ENCODE data around the gene ACP3.
A peak's percentile ranks its signal among the peaks of the same experiment; 100 is the strongest.

The ACP3 gene

DNA sequence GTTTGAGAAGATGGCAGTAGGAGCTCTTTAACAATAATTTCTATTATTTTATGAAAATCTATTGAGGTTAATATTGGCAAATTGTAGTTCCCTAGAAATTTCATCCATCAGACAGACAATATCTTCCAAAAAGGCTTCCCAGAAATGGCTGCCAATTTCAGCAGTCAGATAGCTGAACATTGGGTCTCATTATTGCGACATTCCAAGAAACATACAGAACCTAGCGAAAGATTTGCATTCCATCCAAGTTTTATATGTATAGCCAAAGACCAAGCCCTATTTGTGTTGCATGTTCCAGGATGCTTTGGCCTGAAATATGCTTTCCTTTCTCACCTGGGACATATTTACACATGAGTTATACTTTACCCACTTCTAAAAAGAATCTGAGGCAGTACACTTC, 24.5 kb downstream of the ACP3 start:
- Mint-ChIP-seq H3K9me3 (no peaks in the 10 kb centered on the region), H3K27ac (no peak overlapping the region), H3K36me3 (ENCODE audit: low read depth) (no peaks in the 10 kb centered on the region), H3K4me3 (no peak overlapping the region), H3K4me1 (ENCODE audit: low read depth) (no peaks in the 10 kb centered on the region), H3K27me3 (ENCODE audit: low read depth) (peaks cover 19% of the 10 kb centered on the region)
- no peak for DNase-seq (ENCODE audit: low spot score)

- no peak for DNase-seq (ENCODE audit: low spot score)
- H3K4me1 Mint-ChIP-seq (ENCODE audit: low read depth) = no peaks in the 10 kb centered on the region
- no peak overlapping the region for H3K4me3 Mint-ChIP-seq
- no peaks in the 10 kb centered on the region for H3K9me3 Mint-ChIP-seq
- H3K27ac Mint-ChIP-seq = no peak overlapping the region
- H3K36me3 Mint-ChIP-seq (ENCODE audit: low read depth) = no peaks in the 10 kb centered on the region
- H3K27me3 Mint-ChIP-seq (ENCODE audit: low read depth) = peaks cover 19% of the 10 kb centered on the region
Observed at GRCh38 chr3:132342183-132342582, 25.0 kb downstream of the ACP3 start.

- DNase-seq (ENCODE audit: low spot score) = no peak
- H3K36me3 Mint-ChIP-seq (ENCODE audit: low read depth) = no peaks in the 10 kb centered on the region
- H3K4me3 Mint-ChIP-seq = no peak overlapping the region
- peaks cover 14% of the 10 kb centered on the region for H3K27me3 Mint-ChIP-seq (ENCODE audit: low read depth)
- no peak overlapping the region for H3K27ac Mint-ChIP-seq
- H3K9me3 Mint-ChIP-seq = no peaks in the 10 kb centered on the region
- no peaks in the 10 kb centered on the region for H3K4me1 Mint-ChIP-seq (ENCODE audit: low read depth)
Observed at GRCh38 chr3:132342610-132343009, 25.4 kb downstream of the ACP3 start.

DNA sequence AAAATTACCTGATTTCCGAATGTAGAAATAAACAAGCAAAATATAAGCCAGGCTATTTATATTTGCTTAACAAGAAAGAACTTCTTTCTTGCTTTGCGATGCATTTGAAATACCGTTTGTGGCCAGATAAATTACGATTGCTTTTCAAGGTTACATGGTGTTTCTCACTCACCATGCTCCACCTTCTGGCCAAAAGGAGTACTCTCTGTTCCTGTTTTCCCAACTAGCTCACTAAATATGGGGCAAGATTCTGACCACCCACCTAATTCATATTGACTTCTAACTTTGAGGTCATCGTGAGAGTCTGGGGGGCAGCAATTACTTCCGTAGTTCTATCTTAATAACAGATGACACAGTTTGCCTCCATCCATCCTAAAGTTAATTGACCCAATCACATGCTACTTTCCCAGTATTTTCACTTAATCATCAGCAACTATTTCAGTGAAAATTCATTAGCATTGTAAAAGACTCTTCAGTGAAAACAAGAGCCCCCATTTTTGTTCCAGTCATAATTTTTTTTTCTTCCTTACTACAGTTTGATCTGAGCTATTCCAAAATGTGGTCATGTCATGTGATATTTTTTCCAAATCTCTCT, 25.9 kb downstream of the ACP3 start:
- H3K27ac Mint-ChIP-seq = no peak overlapping the region
- H3K36me3 Mint-ChIP-seq (ENCODE audit: low read depth) = no peaks in the 10 kb centered on the region
- no peaks in the 10 kb centered on the region for H3K4me1 Mint-ChIP-seq (ENCODE audit: low read depth)
- no peaks in the 10 kb centered on the region for H3K9me3 Mint-ChIP-seq
- DNase-seq (ENCODE audit: low spot score) = no peak
- peaks cover 13% of the 10 kb centered on the region for H3K27me3 Mint-ChIP-seq (ENCODE audit: low read depth)
- no peak overlapping the region for H3K4me3 Mint-ChIP-seq

DNA sequence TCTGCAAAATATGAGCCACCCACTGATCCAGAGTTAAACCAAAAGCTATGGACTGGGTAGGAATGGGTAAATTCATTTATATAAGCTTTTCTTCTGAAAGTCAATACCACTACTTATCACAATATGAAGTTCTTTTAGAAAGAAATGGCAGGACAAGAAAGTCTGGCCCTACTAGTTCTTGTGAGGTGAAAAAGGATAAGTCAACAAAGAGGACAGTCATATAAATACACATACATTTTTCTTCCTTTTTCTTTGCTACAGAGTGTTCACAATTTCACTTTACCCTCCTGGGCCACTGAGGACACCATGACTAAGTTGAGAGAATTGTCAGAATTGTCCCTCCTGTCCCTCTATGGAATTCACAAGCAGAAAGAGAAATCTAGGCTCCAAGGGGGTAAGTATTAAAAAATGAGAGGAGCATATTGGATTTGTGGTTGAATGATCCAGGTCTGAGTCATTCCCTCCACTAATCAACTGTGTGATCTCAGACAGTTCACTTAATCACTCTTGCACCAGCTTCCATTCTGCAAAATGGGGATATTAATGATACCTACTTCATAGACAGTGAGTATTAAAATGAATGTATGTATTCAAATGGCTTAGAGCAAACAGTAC, 27.6 kb downstream of the ACP3 start:
- H3K36me3 Mint-ChIP-seq (ENCODE audit: low read depth) = no peaks in the 10 kb centered on the region
- H3K4me3 Mint-ChIP-seq = no peak overlapping the region
- no peak for DNase-seq (ENCODE audit: low spot score)

DNA sequence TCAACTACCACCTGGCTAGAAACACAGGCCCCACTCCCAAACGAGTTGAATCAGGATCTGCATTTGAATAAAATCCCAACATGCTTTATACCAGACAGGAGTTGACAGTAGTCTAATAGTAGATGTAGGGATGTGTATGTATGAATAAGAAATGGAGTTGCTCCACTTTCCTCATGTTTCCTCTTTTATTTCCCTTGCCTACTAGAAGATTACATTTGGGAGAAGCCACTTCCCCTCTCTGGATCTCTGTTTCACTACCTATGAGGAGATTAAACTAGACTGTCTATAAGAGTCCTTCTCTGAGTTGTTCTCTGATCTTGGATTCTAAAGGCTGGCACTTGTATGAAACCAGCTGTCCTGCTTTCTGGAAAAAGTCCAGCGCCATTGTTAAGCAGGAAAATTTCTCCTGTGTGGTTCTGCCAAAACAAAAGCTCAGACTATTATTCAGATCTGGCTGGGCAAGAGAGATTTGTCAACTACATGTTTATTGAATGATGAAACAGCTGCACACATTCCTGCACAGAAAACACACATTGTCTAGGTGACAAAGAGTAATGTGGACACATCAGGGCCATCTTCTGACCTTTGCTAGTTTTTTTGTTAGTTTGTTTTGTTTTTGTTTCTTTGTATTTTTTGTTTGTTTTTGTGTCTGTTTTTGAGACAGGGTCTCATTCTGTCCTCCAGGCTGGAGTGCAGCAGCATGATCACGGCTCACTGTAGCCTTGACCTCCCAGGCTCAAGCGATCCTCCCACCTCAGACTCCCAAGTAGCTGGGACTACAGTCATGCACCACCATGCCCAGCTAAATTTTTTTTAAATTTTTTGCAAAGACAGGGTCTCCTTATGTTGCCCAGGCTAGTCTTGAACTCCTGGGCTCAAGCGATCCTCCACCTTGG, 29.9 kb downstream of the ACP3 start:
- no peak for DNase-seq (ENCODE audit: low spot score)

More for the DNA sequence above, 27.6 kb downstream of the ACP3 start:
- H3K9me3 Mint-ChIP-seq = no peaks in the 10 kb centered on the region
- peaks cover 5% of the 10 kb centered on the region for H3K27me3 Mint-ChIP-seq (ENCODE audit: low read depth)
- H3K27ac Mint-ChIP-seq = no peak overlapping the region
- H3K4me1 Mint-ChIP-seq (ENCODE audit: low read depth) = no peaks in the 10 kb centered on the region

DNA sequence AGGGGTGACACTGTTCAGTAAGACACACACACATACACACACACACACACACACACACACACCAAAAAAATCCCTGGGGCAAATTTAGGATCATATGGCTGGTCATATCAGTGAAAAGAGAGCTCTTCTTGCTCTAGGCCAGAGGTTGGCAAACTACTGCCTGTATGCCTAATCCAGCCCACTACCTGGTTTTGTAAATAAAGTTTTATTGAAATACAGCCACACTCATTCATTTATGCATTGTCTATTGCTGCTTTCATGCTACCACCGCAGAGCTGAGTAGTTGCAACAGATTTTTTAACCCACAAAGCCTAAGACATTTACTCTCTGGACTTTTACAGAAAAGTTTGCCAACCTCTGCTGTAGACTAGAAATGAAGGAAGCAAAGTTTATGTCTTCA, 30.6 kb downstream of the ACP3 start:
- H3K27ac Mint-ChIP-seq = no peak overlapping the region
- no peaks in the 10 kb centered on the region for H3K36me3 Mint-ChIP-seq (ENCODE audit: low read depth)
- H3K9me3 Mint-ChIP-seq = no peaks in the 10 kb centered on the region
- peaks cover 2% of the 10 kb centered on the region for H3K4me1 Mint-ChIP-seq (ENCODE audit: low read depth)
- peaks cover 7% of the 10 kb centered on the region for H3K27me3 Mint-ChIP-seq (ENCODE audit: low read depth)
- H3K4me3 Mint-ChIP-seq = no peak overlapping the region
- no peak for DNase-seq (ENCODE audit: low spot score)

More for the DNA sequence above, 29.9 kb downstream of the ACP3 start:
- H3K27me3 Mint-ChIP-seq (ENCODE audit: low read depth) = peaks cover 7% of the 10 kb centered on the region
- no peaks in the 10 kb centered on the region for H3K9me3 Mint-ChIP-seq
- H3K4me3 Mint-ChIP-seq = no peak overlapping the region
- no peak overlapping the region for H3K27ac Mint-ChIP-seq
- no peaks in the 10 kb centered on the region for H3K4me1 Mint-ChIP-seq (ENCODE audit: low read depth)
- no peaks in the 10 kb centered on the region for H3K36me3 Mint-ChIP-seq (ENCODE audit: low read depth)

DNA sequence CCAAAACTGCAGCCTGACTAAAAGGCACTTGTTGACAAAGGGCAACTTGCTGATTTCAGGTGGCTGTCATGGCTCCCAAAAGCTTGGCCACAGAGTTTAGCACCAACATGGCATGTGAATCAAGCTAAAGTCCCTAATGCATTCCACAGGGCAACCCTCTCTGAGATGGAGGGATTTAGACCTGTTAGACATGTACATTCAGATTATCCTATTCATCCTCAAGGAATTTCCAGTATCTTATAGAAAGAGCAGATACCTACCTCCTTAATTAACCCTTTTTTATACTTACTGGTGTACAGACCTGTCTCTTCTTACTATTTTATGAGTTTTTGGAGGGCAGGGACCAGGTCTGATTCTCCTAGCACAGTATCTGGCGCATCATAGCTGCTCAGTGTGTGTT, 31.3 kb downstream of the ACP3 start:
- Mint-ChIP-seq H3K4me3 (no peak overlapping the region), H3K27me3 (ENCODE audit: low read depth) (peaks cover 6% of the 10 kb centered on the region), H3K36me3 (ENCODE audit: low read depth) (no peaks in the 10 kb centered on the region), H3K4me1 (ENCODE audit: low read depth) (peaks cover 2% of the 10 kb centered on the region), H3K27ac (no peak overlapping the region), H3K9me3 (no peaks in the 10 kb centered on the region)
- DNase-seq (ENCODE audit: low spot score) = no peak

GRCh38 chr3:132350814-132351213, 33.6 kb downstream of the ACP3 start:
- no peaks in the 10 kb centered on the region for H3K9me3 Mint-ChIP-seq
- H3K36me3 Mint-ChIP-seq (ENCODE audit: low read depth) = no peaks in the 10 kb centered on the region

DNA sequence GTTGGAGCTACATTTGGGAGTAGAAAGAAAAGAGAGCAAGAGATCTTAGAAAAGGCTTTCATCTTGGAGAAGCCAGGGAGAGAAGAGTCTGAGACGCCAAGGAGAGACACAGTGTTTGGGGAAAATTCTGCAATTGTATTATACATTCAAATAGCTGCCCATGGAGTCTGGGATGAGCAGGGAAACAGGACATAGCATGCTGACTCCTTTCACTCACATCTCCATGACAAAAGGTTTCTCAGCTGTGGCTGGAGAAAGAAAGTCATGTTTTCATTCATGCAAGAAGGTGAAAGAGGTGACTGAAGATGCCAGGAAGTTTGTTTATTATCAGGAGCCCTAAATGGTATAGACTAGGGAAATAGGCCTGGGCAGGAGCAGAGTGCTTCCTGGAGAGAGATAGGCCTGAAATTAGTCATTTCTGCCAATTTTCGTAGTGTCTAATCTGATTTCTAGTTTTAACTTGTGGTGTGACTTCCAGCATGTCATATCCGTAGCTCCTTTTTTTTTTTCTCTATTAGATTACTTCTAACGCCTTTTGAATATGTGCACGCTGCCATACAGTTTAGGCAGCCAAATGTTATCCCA, 34.1 kb downstream of the ACP3 start:
- Mint-ChIP-seq H3K4me3 (no peak overlapping the region), H3K9me3 (no peaks in the 10 kb centered on the region), H3K27ac (no peak overlapping the region), H3K4me1 (ENCODE audit: low read depth) (peaks cover 2% of the 10 kb centered on the region), H3K27me3 (ENCODE audit: low read depth) (peaks cover 4% of the 10 kb centered on the region), H3K36me3 (ENCODE audit: low read depth) (no peaks in the 10 kb centered on the region)
- DNase-seq (ENCODE audit: low spot score) = no peak

More at GRCh38 chr3:132350814-132351213, 33.6 kb downstream of the ACP3 start:
- H3K4me3 Mint-ChIP-seq = no peak overlapping the region
- H3K4me1 Mint-ChIP-seq (ENCODE audit: low read depth) = peaks cover 2% of the 10 kb centered on the region
- peaks cover 4% of the 10 kb centered on the region for H3K27me3 Mint-ChIP-seq (ENCODE audit: low read depth)
- DNase-seq (ENCODE audit: low spot score) = no peak
- no peak overlapping the region for H3K27ac Mint-ChIP-seq

GRCh38 chr3:132352556-132353143, 35.4 kb downstream of the ACP3 start:
- H3K4me3 Mint-ChIP-seq = no peak overlapping the region
- no peak overlapping the region for H3K27ac Mint-ChIP-seq
- H3K27me3 Mint-ChIP-seq (ENCODE audit: low read depth) = peaks cover 8% of the 10 kb centered on the region
- no peaks in the 10 kb centered on the region for H3K36me3 Mint-ChIP-seq (ENCODE audit: low read depth)
- H3K4me1 Mint-ChIP-seq (ENCODE audit: low read depth) = peaks cover 2% of the 10 kb centered on the region
- H3K9me3 Mint-ChIP-seq = no peaks in the 10 kb centered on the region
- DNase-seq (ENCODE audit: low spot score) = peak; percentile 54

DNA sequence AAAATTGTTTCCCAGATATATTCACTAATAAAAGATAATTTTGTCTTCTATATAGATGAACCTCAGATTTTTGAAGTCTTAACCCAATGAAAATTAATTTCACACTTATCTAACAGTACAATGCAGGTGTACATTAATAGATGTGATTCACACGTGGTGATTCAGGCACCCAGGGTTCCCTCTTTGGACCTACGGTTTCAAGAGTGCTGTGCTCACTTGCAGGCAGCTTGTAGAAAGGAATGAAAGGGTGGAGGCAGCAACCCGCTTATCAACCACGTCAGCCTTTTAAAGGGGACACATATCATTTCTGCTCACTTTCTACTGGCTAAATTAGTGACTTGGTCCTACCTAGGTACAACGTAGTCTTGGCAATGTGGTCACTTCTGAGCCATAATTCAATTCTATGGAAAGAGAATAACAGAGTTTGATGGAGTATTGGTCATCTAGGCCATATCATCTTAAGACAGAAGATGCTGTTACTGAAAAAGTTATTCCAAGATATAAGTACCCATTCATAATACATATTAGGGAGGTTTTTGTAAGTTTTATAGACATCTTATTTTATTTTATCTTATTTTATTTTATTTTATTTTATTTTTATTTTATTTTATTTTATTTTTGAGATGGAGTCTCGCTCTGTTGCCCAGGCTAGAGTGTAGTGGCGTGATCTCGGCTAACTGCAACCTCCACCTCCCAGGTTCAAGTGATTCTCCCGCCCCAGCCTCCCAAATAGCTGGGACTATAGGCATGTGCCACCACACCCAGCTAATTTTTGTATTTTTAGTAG, 37.9 kb downstream of the ACP3 start:
- Mint-ChIP-seq H3K27me3 (ENCODE audit: low read depth) (peaks cover 11% of the 10 kb centered on the region), H3K9me3 (no peaks in the 10 kb centered on the region), H3K4me1 (ENCODE audit: low read depth) (peaks cover 2% of the 10 kb centered on the region), H3K4me3 (no peak overlapping the region), H3K36me3 (ENCODE audit: low read depth) (no peaks in the 10 kb centered on the region), H3K27ac (no peak overlapping the region)
- DNase-seq (ENCODE audit: low spot score) = no peak

DNA sequence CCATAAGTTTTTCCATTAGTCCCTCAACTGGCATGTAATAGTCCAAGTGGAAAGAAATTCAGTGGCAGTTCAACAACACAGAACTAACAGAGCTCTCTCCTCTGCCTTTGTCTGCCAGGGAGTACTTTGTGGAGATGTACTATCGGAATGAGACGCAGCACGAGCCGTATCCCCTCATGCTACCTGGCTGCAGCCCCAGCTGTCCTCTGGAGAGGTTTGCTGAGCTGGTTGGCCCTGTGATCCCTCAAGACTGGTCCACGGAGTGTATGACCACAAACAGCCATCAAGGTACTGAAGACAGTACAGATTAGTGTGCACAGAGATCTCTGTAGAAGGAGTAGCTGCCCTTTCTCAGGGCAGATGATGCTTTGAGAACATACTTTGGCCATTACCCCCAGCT, 39.4 kb downstream of the ACP3 start:
- peaks cover 2% of the 10 kb centered on the region for H3K4me1 Mint-ChIP-seq (ENCODE audit: low read depth)
- no peak overlapping the region for H3K4me3 Mint-ChIP-seq
- H3K27me3 Mint-ChIP-seq (ENCODE audit: low read depth) = peaks cover 18% of the 10 kb centered on the region
- H3K27ac Mint-ChIP-seq = no peak overlapping the region
- no peaks in the 10 kb centered on the region for H3K9me3 Mint-ChIP-seq
- no peaks in the 10 kb centered on the region for H3K36me3 Mint-ChIP-seq (ENCODE audit: low read depth)
- no peak for DNase-seq (ENCODE audit: low spot score)
